HFFc6 (cell line): ENCODE results near the gene RUNX1. TPM values are rescaled to one million over a fixed set of nuclear protein-coding genes. Genes with fewer than 3 reads are reported as not detected.

Source experiments
- DNase-seq: peaks from one replicate; pipeline ENCODE4 v3.0.0-alpha.2; 2018
- H3K27ac Mint-ChIP-seq: 2 replicates; pipeline ENCODE4 v1.8.0; 2020; ENCODE audit warnings: mild to moderate bottlenecking, mixed read lengths
- H3K27me3 Mint-ChIP-seq: 2 replicates; pipeline ENCODE4 v1.8.0; 2021; ENCODE audit warnings: mild to moderate bottlenecking, moderate library complexity, mixed read lengths; ENCODE audit not compliant: insufficient read depth
- H3K36me3 Mint-ChIP-seq: 2 replicates; pipeline ENCODE4 v1.8.0; 2021; ENCODE audit warnings: low read depth, mixed read lengths
- H3K4me1 Mint-ChIP-seq: 2 replicates; pipeline ENCODE4 v1.8.0; 2020; ENCODE audit warnings: low read depth, mixed read lengths
- H3K4me3 Mint-ChIP-seq: 2 replicates; pipeline ENCODE4 v1.8.0; 2020; ENCODE audit warnings: mild to moderate bottlenecking, moderate library complexity, mixed read lengths
- H3K9me3 Mint-ChIP-seq: 2 replicates; pipeline ENCODE4 v1.8.0; 2020; ENCODE audit warnings: mild to moderate bottlenecking, mixed read lengths
- total RNA-seq, 6 experiments: library from RNA; stranded (reverse); fragmentation: NEBNext Ultra II Directional; extraction: Animal tissue kit (Norgen Biotek cat#: 25700); gene quantifications; 2 replicates in 1 of 6; 3 replicates in 5 of 6; pipeline ENCODE4 v1.2.3, GENCODE V29; 2021
- TF ChIP-seq, protein P1 (sequence below): fragments of 200-600 bp; sonication (generic); IDR thresholded peaks from 2 replicates; pipeline ENCODE4 v1.5.0; 2021; ENCODE audit warnings: antibody characterized with exemption, mild to moderate bottlenecking

RUNX1 gene
- total RNA-seq, 6 experiments from 2014 or later: 57.4 to 78.9 (median 61.3) TPM

- peaks cover 75% of the 10 kb centered on the region for H3K4me1 Mint-ChIP-seq
- H3K4me3 Mint-ChIP-seq: peak overlapping the region; percentile 44
- no peaks in the 10 kb centered on the region for H3K9me3 Mint-ChIP-seq
- H3K27me3 Mint-ChIP-seq: no peaks in the 10 kb centered on the region; the same call in 1 of the 2 replicates
- TF ChIP-seq, protein P1, sequence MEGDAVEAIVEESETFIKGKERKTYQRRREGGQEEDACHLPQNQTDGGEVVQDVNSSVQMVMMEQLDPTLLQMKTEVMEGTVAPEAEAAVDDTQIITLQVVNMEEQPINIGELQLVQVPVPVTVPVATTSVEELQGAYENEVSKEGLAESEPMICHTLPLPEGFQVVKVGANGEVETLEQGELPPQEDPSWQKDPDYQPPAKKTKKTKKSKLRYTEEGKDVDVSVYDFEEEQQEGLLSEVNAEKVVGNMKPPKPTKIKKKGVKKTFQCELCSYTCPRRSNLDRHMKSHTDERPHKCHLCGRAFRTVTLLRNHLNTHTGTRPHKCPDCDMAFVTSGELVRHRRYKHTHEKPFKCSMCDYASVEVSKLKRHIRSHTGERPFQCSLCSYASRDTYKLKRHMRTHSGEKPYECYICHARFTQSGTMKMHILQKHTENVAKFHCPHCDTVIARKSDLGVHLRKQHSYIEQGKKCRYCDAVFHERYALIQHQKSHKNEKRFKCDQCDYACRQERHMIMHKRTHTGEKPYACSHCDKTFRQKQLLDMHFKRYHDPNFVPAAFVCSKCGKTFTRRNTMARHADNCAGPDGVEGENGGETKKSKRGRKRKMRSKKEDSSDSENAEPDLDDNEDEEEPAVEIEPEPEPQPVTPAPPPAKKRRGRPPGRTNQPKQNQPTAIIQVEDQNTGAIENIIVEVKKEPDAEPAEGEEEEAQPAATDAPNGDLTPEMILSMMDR: no peak
- peaks cover 41% of the 10 kb centered on the region for H3K36me3 Mint-ChIP-seq
- DNase-seq: no peak
- H3K27ac Mint-ChIP-seq: peak overlapping the region; percentile 83
These were observed 86.4 kb downstream of the RUNX1 start for GRCh38 chr21:34962586-34963222.

DNA sequence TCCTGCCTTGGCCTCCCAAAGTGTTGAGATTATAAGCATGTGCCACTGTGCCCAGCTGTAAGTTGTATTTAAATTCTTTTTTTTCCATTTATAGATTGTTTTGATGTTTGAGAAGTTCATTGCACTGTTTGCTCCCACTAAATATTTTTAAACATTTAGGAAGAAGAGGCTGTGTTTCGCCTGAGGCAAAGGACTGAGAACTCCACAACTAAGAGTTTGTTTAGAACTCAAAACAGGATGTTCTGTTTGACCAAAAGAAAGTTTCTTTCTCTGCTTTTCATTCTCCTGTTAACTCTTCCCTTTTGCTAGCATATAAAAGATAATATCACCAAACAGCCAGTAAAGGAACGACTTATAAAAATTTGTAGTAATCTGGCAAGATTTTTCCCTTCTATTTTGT, 87.0 kb downstream of the RUNX1 start:
- peak overlapping the region; percentile 83 for H3K27ac Mint-ChIP-seq

DNA sequence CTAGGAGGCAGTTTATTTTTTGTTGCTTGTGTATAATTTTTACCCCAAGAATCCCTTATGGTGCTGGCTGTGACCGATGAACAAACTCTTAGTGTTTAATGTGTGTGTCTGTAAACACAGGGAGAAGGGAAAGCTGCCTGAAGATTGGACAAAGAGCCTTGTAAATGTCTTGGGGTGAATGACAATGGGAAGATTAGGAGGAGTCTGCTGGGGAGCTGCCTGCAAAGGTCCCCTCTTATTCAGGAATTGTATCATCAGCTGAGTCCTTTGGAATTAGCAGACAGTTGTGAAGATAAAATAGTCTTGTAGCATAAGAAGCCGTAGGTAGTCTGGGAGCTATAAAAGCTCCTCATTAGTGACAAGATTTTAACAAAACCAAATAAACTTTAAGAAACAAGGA, 88.4 kb downstream of the RUNX1 start:
- Mint-ChIP-seq H3K4me3 (no peak overlapping the region), H3K27me3 (peaks cover 5% of the 10 kb centered on the region), H3K36me3 (peaks cover 49% of the 10 kb centered on the region), H3K9me3 (no peaks in the 10 kb centered on the region), H3K27ac (no peak overlapping the region), H3K4me1 (peaks cover 62% of the 10 kb centered on the region)
- no peak for DNase-seq
- TF ChIP-seq, protein P1: no peak

More for the DNA sequence above, 87.0 kb downstream of the RUNX1 start:
- H3K27me3 Mint-ChIP-seq: no peaks in the 10 kb centered on the region; the same call in 1 of the 2 replicates
- H3K36me3 Mint-ChIP-seq: peaks cover 38% of the 10 kb centered on the region
- peak overlapping the region; percentile 44 for H3K4me3 Mint-ChIP-seq
- TF ChIP-seq, protein P1: no peak
- no peak for DNase-seq
- peaks cover 69% of the 10 kb centered on the region for H3K4me1 Mint-ChIP-seq
- no peaks in the 10 kb centered on the region for H3K9me3 Mint-ChIP-seq

GRCh38 chr21:34959607-34960006, 89.5 kb downstream of the RUNX1 start:
- H3K27me3 Mint-ChIP-seq: peaks cover 5% of the 10 kb centered on the region
- peaks cover 49% of the 10 kb centered on the region for H3K36me3 Mint-ChIP-seq
- DNase-seq: no peak
- no peaks in the 10 kb centered on the region for H3K9me3 Mint-ChIP-seq
- H3K27ac Mint-ChIP-seq: no peak overlapping the region
- H3K4me1 Mint-ChIP-seq: peaks cover 54% of the 10 kb centered on the region
- H3K4me3 Mint-ChIP-seq: no peak overlapping the region
- TF ChIP-seq, protein P1: no peak

DNA sequence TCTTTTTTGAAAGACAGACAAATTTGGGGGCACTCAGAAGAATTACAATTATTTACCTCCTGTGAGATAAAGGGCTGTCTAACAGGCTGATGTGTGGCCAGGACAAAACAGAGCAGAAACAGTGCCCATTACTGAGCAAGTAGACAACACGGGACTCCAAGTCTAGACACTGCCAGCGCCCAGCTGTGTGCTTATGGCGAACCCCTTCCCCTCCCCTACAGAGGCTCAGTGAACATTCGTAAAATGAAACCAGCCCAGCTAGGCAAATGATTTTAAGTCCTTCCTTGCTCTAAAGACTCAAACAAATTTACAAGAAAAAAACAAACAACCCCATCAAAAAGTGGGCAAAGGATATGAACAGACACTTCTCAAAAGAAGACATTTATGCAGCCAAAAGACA, 91.1 kb downstream of the RUNX1 start:
- Mint-ChIP-seq H3K9me3 (no peaks in the 10 kb centered on the region), H3K4me3 (no peak overlapping the region), H3K36me3 (peaks cover 41% of the 10 kb centered on the region), H3K27ac (no peak overlapping the region), H3K27me3 (peaks cover 5% of the 10 kb centered on the region), H3K4me1 (peaks cover 54% of the 10 kb centered on the region)
- DNase-seq: no peak
- TF ChIP-seq, protein P1: no peak
